ENCODE results near the gene DHRS3.

DHRS3 gene

GRCh38 chr1:12629511-12629956 lies 11.5 kb upstream of the DHRS3 start:
- H3K9ac ChIP-seq (ENCODE audit: low read length), result no peak overlapping the region
- H3K4ac ChIP-seq (ENCODE audit: low read depth in 1 of 2, low read length in 2 of 2), result no peak overlapping the region
- no peak overlapping the region for H3K23ac ChIP-seq (ENCODE audit: low read length in 2 of 2)
- H3K14ac ChIP-seq (ENCODE audit: low read length in 2 of 2), result no peak overlapping the region
- no peak overlapping the region for H3K18ac ChIP-seq (ENCODE audit: low read depth in 1 of 2, low read length in 2 of 2)
- H3K4me3 ChIP-seq (ENCODE audit: insufficient read depth in 1 of 2, low read depth in 1 of 2, low read length in 2 of 2), result no peak overlapping the region
- no peaks in the 10 kb centered on the region for H3K9me3 ChIP-seq (ENCODE audit: control insufficient read depth, low read length)
- no peak overlapping the region for H2BK120ac ChIP-seq (ENCODE audit: low read depth, low read length)
- H3K4me1 ChIP-seq (ENCODE audit: control insufficient read depth, insufficient read depth, low read depth, low read length), result peaks cover 3% of the 10 kb centered on the region
- H3K27ac ChIP-seq (ENCODE audit: low read length, poor library complexity, severe bottlenecking), result no peak overlapping the region
- DNase-seq, result no peak
- H2BK15ac ChIP-seq (ENCODE audit: low read depth, poor library complexity, severe bottlenecking), result no peak overlapping the region
- no peak overlapping the region for H4K8ac ChIP-seq (ENCODE audit: low read length)
- no peak overlapping the region for H3K4me2 ChIP-seq (ENCODE audit: low read length, poor library complexity, severe bottlenecking)
- no peak overlapping the region for H2BK12ac ChIP-seq (ENCODE audit: low read length in 2 of 2)
- H3K36me3 ChIP-seq (ENCODE audit: control insufficient read depth in 1 of 2, insufficient read depth in 2 of 2, low read depth in 1 of 2, low read length in 2 of 2), result no peaks in the 10 kb centered on the region
- peaks cover 0 to 30% of the 10 kb centered on the region in 2 experiments for H3K27me3 ChIP-seq (ENCODE audit: control insufficient read depth in 1 of 2, insufficient read depth in 1 of 2, low read length in 2 of 2)
- no peaks in the 10 kb centered on the region for H3K79me1 ChIP-seq (replicated peaks; ENCODE audit: low read length, poor library complexity, severe bottlenecking)
- H4K91ac ChIP-seq (ENCODE audit: low read length), result no peak overlapping the region
- H2BK5ac ChIP-seq (ENCODE audit: low read depth, low read length, poor library complexity, severe bottlenecking), result no peak overlapping the region
- WGBS, result 52% methylated on average over 1 of the region's 1 CpG
- H2AK5ac ChIP-seq (ENCODE audit: low read length, severe bottlenecking), result no peak overlapping the region
- no peak overlapping the region for H2AFZ ChIP-seq (ENCODE audit: low read depth, low read length)

- Histone ChIP-seq H3K9ac (ENCODE audit: low read length) (no peak overlapping the region), H2BK120ac (ENCODE audit: low read depth, low read length) (no peak overlapping the region), H4K8ac (ENCODE audit: low read length) (no peak overlapping the region), H3K4me3 (ENCODE audit: insufficient read depth in 1 of 2, low read depth in 1 of 2, low read length in 2 of 2) (no peak overlapping the region), H2BK12ac (ENCODE audit: low read length in 2 of 2) (no peak overlapping the region), H3K27ac (ENCODE audit: low read length, poor library complexity, severe bottlenecking) (no peak overlapping the region), H3K27me3 (ENCODE audit: control insufficient read depth in 1 of 2, insufficient read depth in 1 of 2, low read length in 2 of 2) (peaks cover 0 to 30% of the 10 kb centered on the region in 2 experiments), H3K4me2 (ENCODE audit: low read length, poor library complexity, severe bottlenecking) (no peak overlapping the region), H3K36me3 (ENCODE audit: control insufficient read depth in 1 of 2, insufficient read depth in 2 of 2, low read depth in 1 of 2, low read length in 2 of 2) (no peaks in the 10 kb centered on the region), H3K18ac (ENCODE audit: low read depth in 1 of 2, low read length in 2 of 2) (no peak overlapping the region), H2AFZ (ENCODE audit: low read depth, low read length) (no peak overlapping the region), H2AK5ac (ENCODE audit: low read length, severe bottlenecking) (no peak overlapping the region), H3K14ac (ENCODE audit: low read length in 2 of 2) (no peak overlapping the region), H3K4ac (ENCODE audit: low read depth in 1 of 2, low read length in 2 of 2) (no peak overlapping the region), H2BK5ac (ENCODE audit: low read depth, low read length, poor library complexity, severe bottlenecking) (no peak overlapping the region), H3K4me1 (ENCODE audit: control insufficient read depth, insufficient read depth, low read depth, low read length) (peaks cover 3% of the 10 kb centered on the region), H3K79me1 (replicated peaks; ENCODE audit: low read length, poor library complexity, severe bottlenecking) (no peaks in the 10 kb centered on the region), H3K9me3 (ENCODE audit: control insufficient read depth, low read length) (no peaks in the 10 kb centered on the region), H2BK15ac (ENCODE audit: low read depth, poor library complexity, severe bottlenecking) (no peak overlapping the region), H4K91ac (ENCODE audit: low read length) (no peak overlapping the region), H3K23ac (ENCODE audit: low read length in 2 of 2) (no peak overlapping the region)
- DNase-seq, result no peak
- 85% methylated on average over 5 of the region's 5 CpGs for WGBS
Measured at GRCh38 chr1:12627296-12627695, 9.3 kb upstream of the DHRS3 start.

GRCh38 chr1:12626888-12627287 lies 8.9 kb upstream of the DHRS3 start:
- no peak overlapping the region for H2BK15ac ChIP-seq (ENCODE audit: low read depth, poor library complexity, severe bottlenecking)
- H3K4ac ChIP-seq (ENCODE audit: low read depth in 1 of 2, low read length in 2 of 2), result no peak overlapping the region
- no peak for DNase-seq
- H2AFZ ChIP-seq (ENCODE audit: low read depth, low read length), result no peak overlapping the region
- H3K9ac ChIP-seq (ENCODE audit: low read length), result no peak overlapping the region
- no peak overlapping the region for H4K91ac ChIP-seq (ENCODE audit: low read length)
- no peaks in the 10 kb centered on the region for H3K9me3 ChIP-seq (ENCODE audit: control insufficient read depth, low read length)
- H3K27me3 ChIP-seq (ENCODE audit: control insufficient read depth in 1 of 2, insufficient read depth in 1 of 2, low read length in 2 of 2), result peaks cover 0 to 28% of the 10 kb centered on the region in 2 experiments
- no peak overlapping the region for H3K23ac ChIP-seq (ENCODE audit: low read length in 2 of 2)
- H2BK120ac ChIP-seq (ENCODE audit: low read depth, low read length), result no peak overlapping the region
- no peaks in the 10 kb centered on the region for H3K36me3 ChIP-seq (ENCODE audit: control insufficient read depth in 1 of 2, insufficient read depth in 2 of 2, low read depth in 1 of 2, low read length in 2 of 2)
- no peak overlapping the region for H2BK5ac ChIP-seq (ENCODE audit: low read depth, low read length, poor library complexity, severe bottlenecking)
- no peak overlapping the region for H3K4me3 ChIP-seq (ENCODE audit: insufficient read depth in 1 of 2, low read depth in 1 of 2, low read length in 2 of 2)
- H3K79me1 ChIP-seq (replicated peaks; ENCODE audit: low read length, poor library complexity, severe bottlenecking), result no peaks in the 10 kb centered on the region
- H2AK5ac ChIP-seq (ENCODE audit: low read length, severe bottlenecking), result no peak overlapping the region
- H3K18ac ChIP-seq (ENCODE audit: low read depth in 1 of 2, low read length in 2 of 2), result no peak overlapping the region
- H3K4me2 ChIP-seq (ENCODE audit: low read length, poor library complexity, severe bottlenecking), result no peak overlapping the region
- no peak overlapping the region for H4K8ac ChIP-seq (ENCODE audit: low read length)
- peaks cover 3% of the 10 kb centered on the region for H3K4me1 ChIP-seq (ENCODE audit: control insufficient read depth, insufficient read depth, low read depth, low read length)
- WGBS, result 69% methylated on average over 4 of the region's 4 CpGs
- no peak overlapping the region for H3K27ac ChIP-seq (ENCODE audit: low read length, poor library complexity, severe bottlenecking)
- H3K14ac ChIP-seq (ENCODE audit: low read length in 2 of 2), result no peak overlapping the region
- H2BK12ac ChIP-seq (ENCODE audit: low read length in 2 of 2), result no peak overlapping the region

GRCh38 chr1:12625276-12625675 lies 7.3 kb upstream of the DHRS3 start:
- H2BK120ac ChIP-seq (ENCODE audit: low read depth, low read length), result no peak overlapping the region
- H3K18ac ChIP-seq (ENCODE audit: low read depth in 1 of 2, low read length in 2 of 2), result no peak overlapping the region
- no peak overlapping the region for H3K4me2 ChIP-seq (ENCODE audit: low read length, poor library complexity, severe bottlenecking)
- no peaks in the 10 kb centered on the region for H3K79me1 ChIP-seq (replicated peaks; ENCODE audit: low read length, poor library complexity, severe bottlenecking)
- H3K27me3 ChIP-seq (ENCODE audit: control insufficient read depth in 1 of 2, insufficient read depth in 1 of 2, low read length in 2 of 2), result peaks cover 0 to 20% of the 10 kb centered on the region in 2 experiments
- no peak overlapping the region for H3K14ac ChIP-seq (ENCODE audit: low read length in 2 of 2)
- no peaks in the 10 kb centered on the region for H3K9me3 ChIP-seq (ENCODE audit: control insufficient read depth, low read length)
- H3K9ac ChIP-seq (ENCODE audit: low read length), result no peak overlapping the region
- no peak overlapping the region for H4K91ac ChIP-seq (ENCODE audit: low read length)
- H3K36me3 ChIP-seq (ENCODE audit: control insufficient read depth in 1 of 2, insufficient read depth in 2 of 2, low read depth in 1 of 2, low read length in 2 of 2), result no peaks in the 10 kb centered on the region
- no peak overlapping the region for H3K4me3 ChIP-seq (ENCODE audit: insufficient read depth in 1 of 2, low read depth in 1 of 2, low read length in 2 of 2)
- no peak overlapping the region for H3K4ac ChIP-seq (ENCODE audit: low read depth in 1 of 2, low read length in 2 of 2)
- no peak overlapping the region for H3K27ac ChIP-seq (ENCODE audit: low read length, poor library complexity, severe bottlenecking)
- no peak overlapping the region for H3K23ac ChIP-seq (ENCODE audit: low read length in 2 of 2)
- no peak for DNase-seq
- H4K8ac ChIP-seq (ENCODE audit: low read length), result no peak overlapping the region
- H2AK5ac ChIP-seq (ENCODE audit: low read length, severe bottlenecking), result no peak overlapping the region
- H2BK15ac ChIP-seq (ENCODE audit: low read depth, poor library complexity, severe bottlenecking), result no peak overlapping the region
- no peak overlapping the region for H2AFZ ChIP-seq (ENCODE audit: low read depth, low read length)
- 80% methylated on average over 6 of the region's 6 CpGs for WGBS
- H2BK5ac ChIP-seq (ENCODE audit: low read depth, low read length, poor library complexity, severe bottlenecking), result no peak overlapping the region
- H2BK12ac ChIP-seq (ENCODE audit: low read length in 2 of 2), result no peak overlapping the region
- H3K4me1 ChIP-seq (ENCODE audit: control insufficient read depth, insufficient read depth, low read depth, low read length), result no peaks in the 10 kb centered on the region
